ENCODE measurements around the gene KLF6. TPM values are rescaled to one million over a fixed set of nuclear protein-coding genes. Genes with fewer than 3 reads are reported as not detected.

Gene KLF6
- total and polyA plus RNA-seq, 9 of the 15 experiments (the other 6 are each of a cell fraction or from before 2014, with no cell fraction given), result 3.2 to 23.9 (median 8.0) TPM

GRCh38 chr10:3803927-3804741, 19.1 kb upstream of the KLF6 start (continued):
- TF ChIP-seq ZBTB40 (IDR thresholded peaks at IDR 0.05), result no peak
- TF ChIP-seq ZBTB40 (CRISPR knock-in tag; IDR thresholded peaks at IDR 0.05), result no peak
- TF ChIP-seq, protein P1, sequence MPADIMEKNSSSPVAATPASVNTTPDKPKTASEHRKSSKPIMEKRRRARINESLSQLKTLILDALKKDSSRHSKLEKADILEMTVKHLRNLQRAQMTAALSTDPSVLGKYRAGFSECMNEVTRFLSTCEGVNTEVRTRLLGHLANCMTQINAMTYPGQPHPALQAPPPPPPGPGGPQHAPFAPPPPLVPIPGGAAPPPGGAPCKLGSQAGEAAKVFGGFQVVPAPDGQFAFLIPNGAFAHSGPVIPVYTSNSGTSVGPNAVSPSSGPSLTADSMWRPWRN (IDR thresholded peaks at IDR 0.05; ENCODE audit: low read depth), result peak; percentile 56; the same call in 1 of the 2 replicates
- TF ChIP-seq NFXL1 (CRISPR knock-in tag; IDR thresholded peaks at IDR 0.05), result no peak
- TF ChIP-seq RCOR1 (IDR thresholded peaks at IDR 0.05; ENCODE audit: borderline replicate concordance in 1 of 2, low read depth in 2 of 2, low read length in 2 of 2), result peak in 1 of 2 experiments; percentile 26; a peak in 1 of 4 replicates
- TF ChIP-seq TEAD2 (tag; IDR thresholded peaks at IDR 0.05), result no peak
- TF ChIP-seq, protein P2, sequence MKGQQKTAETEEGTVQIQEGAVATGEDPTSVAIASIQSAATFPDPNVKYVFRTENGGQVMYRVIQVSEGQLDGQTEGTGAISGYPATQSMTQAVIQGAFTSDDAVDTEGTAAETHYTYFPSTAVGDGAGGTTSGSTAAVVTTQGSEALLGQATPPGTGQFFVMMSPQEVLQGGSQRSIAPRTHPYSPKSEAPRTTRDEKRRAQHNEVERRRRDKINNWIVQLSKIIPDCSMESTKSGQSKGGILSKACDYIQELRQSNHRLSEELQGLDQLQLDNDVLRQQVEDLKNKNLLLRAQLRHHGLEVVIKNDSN (CRISPR knock-in tag; IDR thresholded peaks at IDR 0.05), result no peak
- no peak for TF ChIP-seq NFIX (CRISPR knock-in tag; IDR thresholded peaks at IDR 0.05; ENCODE audit: low read depth)
- 0 out of 2 replicates have a peak, but pooled peaks have one; percentile 68 for TF ChIP-seq HDGF (IDR thresholded peaks at IDR 0.05)
- peak; percentile 76 for TF ChIP-seq STAT5A (IDR thresholded peaks at IDR 0.05; ENCODE audit: borderline replicate concordance, low read length)
- TF ChIP-seq RFX7 (CRISPR knock-in tag; IDR thresholded peaks at IDR 0.05), result no peak
- TF ChIP-seq RAD21 (CRISPR knock-in tag; conservative IDR thresholded peaks at IDR 0.05 in 1 of 2, IDR thresholded peaks at IDR 0.05 in 1 of 2), result no peak
- no peak; the same call in 1 of the 2 replicates for TF ChIP-seq NCOA6 (IDR thresholded peaks at IDR 0.05)
- no peak for TF ChIP-seq NFE2L1 (tag; IDR thresholded peaks at IDR 0.05; ENCODE audit: borderline replicate concordance, low read depth)
- TF ChIP-seq, protein P3, sequence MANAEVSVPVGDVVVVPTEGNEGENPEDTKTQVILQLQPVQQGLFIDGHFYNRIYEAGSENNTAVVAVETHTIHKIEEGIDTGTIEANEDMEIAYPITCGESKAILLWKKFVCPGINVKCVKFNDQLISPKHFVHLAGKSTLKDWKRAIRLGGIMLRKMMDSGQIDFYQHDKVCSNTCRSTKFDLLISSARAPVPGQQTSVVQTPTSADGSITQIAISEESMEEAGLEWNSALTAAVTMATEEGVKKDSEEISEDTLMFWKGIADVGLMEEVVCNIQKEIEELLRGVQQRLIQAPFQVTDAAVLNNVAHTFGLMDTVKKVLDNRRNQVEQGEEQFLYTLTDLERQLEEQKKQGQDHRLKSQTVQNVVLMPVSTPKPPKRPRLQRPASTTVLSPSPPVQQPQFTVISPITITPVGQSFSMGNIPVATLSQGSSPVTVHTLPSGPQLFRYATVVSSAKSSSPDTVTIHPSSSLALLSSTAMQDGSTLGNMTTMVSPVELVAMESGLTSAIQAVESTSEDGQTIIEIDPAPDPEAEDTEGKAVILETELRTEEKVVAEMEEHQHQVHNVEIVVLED (CRISPR knock-in tag; IDR thresholded peaks at IDR 0.05), result no peak
- no peak for TF ChIP-seq DNMT1 (IDR thresholded peaks at IDR 0.05)

All from K562 (cell line).